Embryonic facial prominence (tissue), 1 donor: ENCODE measurements around the gene ZNF236.
A peak's percentile ranks its signal among the peaks of the same experiment; 100 is the strongest.
"Not testable (repeated sequence)": the region's sequence is repeated elsewhere in the genome, so short reads cannot be mapped to it uniquely, and the experiment has no call there.

Source experiments
- DNase-seq: peaks from one replicate; pipeline ENCODE4 v3.0.0-alpha.2; 2016; ENCODE audit errors: extremely low spot score

Gene ZNF236

GRCh38 chr18:76822506-76823160 is at the start of gene ZNF236:
Gene ZNF236 (plus strand): TSS chr18:76822557. CDS start chr18:76822608, 51 bp downstream.
- peak; percentile 63 for DNase-seq

GRCh38 chr18:76772665-76773064 is 49.7 kb upstream of the ZNF236 start:
- no peak for DNase-seq

DNA sequence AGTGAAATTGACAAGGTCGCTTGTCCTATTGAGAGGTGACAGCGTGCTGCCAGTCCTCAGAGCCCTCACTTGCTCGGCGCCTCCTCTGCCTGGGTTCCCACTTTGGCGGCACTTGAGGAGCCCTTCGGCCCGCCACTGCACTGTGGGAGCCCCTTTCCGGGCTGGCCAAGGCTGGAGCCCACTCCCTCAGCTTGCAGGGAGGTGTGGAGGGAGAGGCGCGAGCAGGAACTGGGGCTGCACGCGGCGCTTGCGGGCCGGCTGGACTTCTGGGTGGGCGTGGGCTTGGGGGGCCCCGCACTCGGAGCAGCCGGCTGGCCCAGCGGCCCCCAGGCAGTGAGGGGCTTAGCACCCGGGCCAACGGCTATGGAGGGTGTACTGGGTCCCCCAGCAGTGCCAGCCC is 45.3 kb upstream of the ZNF236 start:
- not testable (repeated sequence) for DNase-seq

GRCh38 chr18:76783786-76784484 is 38.4 kb upstream of the ZNF236 start:
- DNase-seq, result no peak

GRCh38 chr18:76785872-76786271 is 36.5 kb upstream of the ZNF236 start:
- DNase-seq, result no peak

DNA sequence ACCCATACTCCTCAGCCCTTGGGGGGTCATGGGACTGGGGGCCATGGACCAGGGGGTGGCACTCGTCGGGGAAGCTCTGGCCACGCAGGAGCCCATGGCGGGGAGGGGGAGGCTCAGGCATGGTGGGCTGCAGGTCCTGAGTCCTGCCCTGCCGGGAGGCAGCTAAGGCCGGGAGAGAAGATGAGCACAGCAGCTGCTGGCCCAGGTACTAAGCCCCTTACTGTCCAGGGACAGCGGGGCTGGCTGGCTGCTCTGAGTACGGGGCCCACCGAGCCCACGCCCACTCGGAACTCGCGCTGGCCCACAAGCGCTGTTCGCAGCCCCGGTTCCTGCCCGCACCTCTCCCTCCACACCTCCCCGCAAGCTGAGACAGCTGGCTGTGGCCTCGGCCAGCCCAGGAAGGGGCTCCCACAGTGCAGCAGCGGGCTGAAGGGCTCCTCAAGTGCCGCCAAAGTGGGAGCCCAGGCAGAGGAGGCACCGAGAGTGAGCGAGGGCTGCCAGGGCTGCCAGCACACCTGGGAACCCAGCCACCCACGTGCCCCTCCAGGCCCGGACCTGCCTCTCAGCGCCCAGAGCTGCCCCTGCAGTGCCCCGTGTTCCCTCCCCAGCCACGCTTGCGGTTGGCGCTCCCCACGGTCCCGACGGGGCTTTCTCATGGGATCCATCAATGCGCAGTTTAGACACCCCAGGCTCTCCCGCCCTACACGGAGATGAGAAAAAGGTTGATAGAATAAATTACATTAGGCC is 33.6 kb upstream of the ZNF236 start:
- DNase-seq, result no peak

DNA sequence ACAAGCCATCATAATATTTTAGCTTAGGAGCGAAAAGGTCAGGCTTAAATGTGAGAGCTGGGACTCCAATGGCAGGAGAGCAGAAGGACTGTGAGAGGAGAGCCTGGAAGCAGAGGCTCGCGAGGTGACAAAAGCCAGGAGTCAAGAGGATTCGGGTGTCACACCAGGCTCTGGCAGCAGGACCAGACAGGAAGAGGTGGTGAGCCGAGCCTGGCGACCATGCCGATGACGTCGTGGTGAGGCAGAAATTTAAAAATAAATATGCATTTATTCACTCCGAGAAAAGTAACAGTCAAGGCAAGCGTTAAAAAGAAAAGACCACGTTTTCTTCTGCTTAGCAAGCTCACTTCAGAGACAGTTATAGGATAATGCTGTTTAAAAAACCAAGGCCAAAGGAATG is 31.3 kb upstream of the ZNF236 start:
- no peak for DNase-seq

GRCh38 chr18:76791642-76792041 is 30.7 kb upstream of the ZNF236 start:
- DNase-seq, result no peak

DNA sequence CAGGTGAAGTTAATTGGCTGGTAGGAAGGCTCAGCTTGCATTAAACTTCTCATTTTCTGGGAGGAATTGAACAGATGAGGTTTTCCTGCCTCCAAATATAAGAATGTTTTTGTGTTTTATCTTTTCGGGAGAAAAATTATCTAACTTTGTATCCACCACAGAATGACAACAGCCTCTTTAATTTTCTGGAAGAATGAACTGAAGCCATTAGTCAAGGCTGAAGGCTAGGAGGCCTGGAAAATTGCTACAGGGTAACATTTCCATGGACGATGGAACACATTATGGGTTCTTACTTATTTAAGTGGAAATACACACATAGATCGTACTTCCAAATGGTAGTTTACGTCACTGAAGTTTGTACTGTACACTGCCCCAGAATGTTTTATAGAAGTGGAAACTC is 28.0 kb upstream of the ZNF236 start:
- DNase-seq, result no peak

DNA sequence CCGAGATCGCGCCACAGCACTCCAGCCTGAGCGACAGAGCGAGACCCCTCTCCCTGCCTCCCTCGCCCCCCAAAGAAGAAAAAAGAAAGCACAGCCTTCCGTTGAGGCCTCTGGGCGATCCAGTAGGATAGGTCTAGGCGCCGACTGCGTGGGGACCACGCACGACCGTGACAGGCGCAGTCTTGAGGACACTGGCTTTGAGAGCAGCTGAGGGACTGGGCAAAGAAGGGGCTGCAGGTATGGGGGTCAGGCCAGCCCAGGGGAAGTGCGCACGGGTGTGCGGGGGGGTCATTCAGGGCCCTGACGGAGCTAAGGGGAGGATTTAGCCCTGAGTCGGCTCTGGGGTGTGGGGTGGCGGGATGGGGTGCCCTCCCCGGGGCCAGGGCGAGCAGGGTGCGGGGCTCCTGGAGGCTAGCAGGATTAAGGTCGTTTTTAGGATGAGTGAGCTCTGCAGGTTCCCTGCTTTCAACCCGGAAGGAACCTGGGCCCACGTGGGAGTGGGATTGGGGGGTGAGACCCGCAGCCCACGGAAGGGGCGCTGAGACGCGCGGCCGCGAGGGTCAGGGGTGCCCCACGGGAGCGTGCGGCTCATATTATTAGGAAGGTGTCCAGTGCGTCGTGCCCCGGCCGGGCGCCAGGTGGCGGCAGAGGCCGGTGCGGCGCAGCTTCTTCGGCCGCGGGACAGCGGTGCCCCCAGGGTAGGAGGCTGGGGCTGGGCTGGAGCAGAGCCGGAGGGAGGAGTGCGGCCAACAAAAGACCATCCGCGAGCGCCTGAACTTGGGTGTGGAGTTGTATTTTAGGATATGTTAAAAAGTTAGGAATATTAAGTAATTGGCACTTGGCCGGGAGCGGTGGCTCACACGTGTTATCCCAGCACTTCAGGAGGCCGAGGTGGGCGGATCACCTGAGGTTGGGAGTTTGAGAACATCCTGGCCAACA is 20.5 kb upstream of the ZNF236 start:
- DNase-seq, result no peak

DNA sequence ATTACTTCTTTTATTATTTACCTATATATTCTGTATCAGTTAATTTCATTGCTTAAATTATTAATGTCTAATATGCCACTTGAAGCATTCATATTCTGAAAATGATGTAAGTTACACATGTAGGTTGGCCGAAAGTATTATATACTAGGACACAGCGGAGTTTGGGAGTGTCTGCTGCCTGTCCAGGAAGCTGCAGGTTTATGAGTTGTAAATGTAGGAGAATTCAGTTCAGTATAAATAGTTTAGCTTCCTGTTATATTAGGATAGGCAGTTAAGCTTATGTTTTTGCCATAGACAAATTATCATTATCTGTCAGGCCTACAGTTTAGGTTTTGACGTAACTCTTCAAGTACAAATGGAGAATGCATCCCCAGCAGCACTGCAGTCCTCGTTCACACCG is 18.9 kb upstream of the ZNF236 start:
- no peak for DNase-seq

DNA sequence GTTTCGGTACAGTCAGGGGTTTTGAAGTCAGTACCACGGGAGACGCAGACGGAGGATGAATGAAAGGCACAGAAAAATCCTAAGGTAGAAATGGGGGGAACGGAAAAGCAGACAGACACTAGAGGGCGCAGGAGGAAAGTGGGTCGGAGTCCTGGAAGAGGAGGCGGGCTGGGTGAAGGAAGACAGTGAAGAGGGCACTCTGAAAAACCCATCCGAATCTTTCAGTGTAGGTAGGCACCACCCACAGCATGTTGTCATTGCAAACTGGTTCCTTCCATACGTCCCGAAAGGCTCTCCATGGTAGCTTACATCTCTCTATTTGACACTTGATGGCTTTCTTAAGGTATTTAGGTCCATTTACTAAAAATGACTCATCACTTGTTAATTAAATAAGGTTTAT is 18.5 kb upstream of the ZNF236 start:
- peak; percentile 50 for DNase-seq

GRCh38 chr18:76805221-76805620 is 17.1 kb upstream of the ZNF236 start:
- no peak for DNase-seq

DNA sequence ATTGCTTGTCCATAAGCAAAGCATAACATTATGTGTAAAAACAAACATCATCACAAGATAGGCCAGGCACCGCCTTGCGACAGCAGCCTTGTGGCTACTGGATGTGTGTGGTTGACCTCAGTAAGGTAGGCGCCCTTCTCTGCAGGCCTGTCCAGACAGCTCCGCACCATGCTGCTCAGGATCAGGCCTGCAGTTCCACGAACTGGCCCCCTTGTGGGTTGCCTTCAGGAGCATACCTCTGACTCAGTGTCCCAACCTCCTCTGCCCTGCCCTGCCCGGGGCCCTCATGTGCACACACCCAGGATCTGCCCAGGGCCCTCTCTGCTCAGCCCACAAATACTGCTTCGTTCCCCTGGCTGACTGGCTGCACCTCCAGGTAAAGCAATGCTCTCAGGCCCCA is 16.1 kb upstream of the ZNF236 start:
- no peak for DNase-seq

GRCh38 chr18:76808561-76808960 is 13.8 kb upstream of the ZNF236 start:
- no peak for DNase-seq

- not testable (repeated sequence) for DNase-seq
These were observed 10.8 kb upstream of the ZNF236 start for GRCh38 chr18:76811530-76811929.

GRCh38 chr18:76814256-76814655 is 8.1 kb upstream of the ZNF236 start:
- no peak for DNase-seq

DNA sequence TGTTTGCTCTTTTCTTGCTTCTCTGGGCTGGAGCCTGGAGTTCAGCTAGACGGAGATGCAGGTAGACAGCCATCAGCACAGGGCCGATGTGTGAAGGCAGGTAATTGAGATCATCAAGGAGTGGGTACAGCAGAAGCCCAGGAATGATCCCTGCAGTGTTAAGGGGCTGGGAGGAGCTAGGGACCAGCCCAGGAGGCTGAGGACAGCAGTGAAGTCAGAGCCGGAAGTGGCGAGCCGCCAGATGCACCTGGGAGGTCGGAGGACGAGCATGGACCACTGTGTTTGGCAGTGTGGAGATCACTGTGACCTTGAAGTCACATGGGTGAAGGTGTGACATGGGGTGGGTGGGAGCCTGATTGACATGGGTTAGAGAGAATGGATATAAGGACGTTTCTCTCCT is 6.2 kb upstream of the ZNF236 start:
- DNase-seq, result no peak

DNA sequence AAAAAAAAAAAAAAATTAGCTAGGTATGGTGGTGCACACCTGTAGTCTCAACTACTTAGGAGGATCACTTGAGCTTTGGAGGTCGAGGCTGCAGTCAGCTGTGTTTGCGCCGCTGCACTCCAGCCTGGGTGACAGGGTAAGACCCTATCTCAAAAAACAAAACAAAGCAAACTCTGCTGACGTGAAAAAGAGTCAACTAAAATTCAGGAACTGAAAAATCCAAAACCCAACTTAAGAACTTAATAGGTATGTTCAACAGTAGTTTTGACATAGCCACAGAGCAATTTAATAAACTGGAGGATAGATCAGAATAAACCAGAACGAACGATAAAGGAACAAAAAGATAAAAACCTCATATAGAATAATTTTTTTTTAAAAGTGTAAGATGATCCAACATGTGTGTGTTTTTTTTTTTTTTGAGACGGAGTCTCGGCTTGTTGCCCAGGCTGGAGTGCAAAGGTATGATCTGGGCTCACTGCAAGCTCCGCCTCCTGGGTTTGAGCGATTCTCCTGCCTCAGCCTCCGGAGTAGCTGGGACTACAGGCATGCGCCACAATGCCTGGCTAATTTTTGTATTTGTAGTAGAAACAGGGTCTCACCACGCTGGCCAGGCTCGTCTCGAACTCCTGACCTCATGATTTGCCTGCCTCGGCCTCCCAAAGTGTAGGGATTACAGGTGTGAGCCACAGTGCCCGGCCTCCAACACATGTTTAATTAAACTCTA is 4.3 kb upstream of the ZNF236 start:
- DNase-seq, result no peak

GRCh38 chr18:76819411-76820136 is 2.8 kb upstream of the ZNF236 start:
- no peak for DNase-seq
